ENCODE results near the gene ZFPM1. TPM values are rescaled to one million over a fixed set of nuclear protein-coding genes. Genes with fewer than 3 reads are reported as not detected.

Gene ZFPM1
- total and polyA plus RNA-seq, 2 of the 8 experiments (the other 6 are each of a cell fraction or from before 2014, with no cell fraction given), result 0.74 to 4.8 TPM

- Histone ChIP-seq H3K79me2 (ENCODE audit: control insufficient read depth in 1 of 2, insufficient read depth in 2 of 2, low read length in 2 of 2) (no peaks in the 10 kb centered on the region), H3K4me1 (replicated peaks in 1 of 4; ENCODE audit: control insufficient read depth in 3 of 4, insufficient read depth in 4 of 4, low read length in 3 of 4) (peaks cover 0 to 11% (median 1%) of the 10 kb centered on the region in 4 experiments; a peak in 3 of 7 replicates), H4K8ac (ENCODE audit: extremely low read depth, insufficient read depth, low read length) (no peak overlapping the region), H3K14ac (ENCODE audit: insufficient read length) (no peak overlapping the region), H3K4me2 (ENCODE audit: insufficient read depth in 1 of 2, low read depth in 2 of 2, low read length in 2 of 2) (no peak overlapping the region), H3K56ac (replicated peaks; ENCODE audit: insufficient read length, low read depth, low read length) (no peak overlapping the region), H3K9me3 (ENCODE audit: insufficient read depth in 2 of 2, low read depth in 1 of 2, low read length in 1 of 2) (no peaks in the 10 kb centered on the region), H2AFZ (ENCODE audit: low read length) (no peak overlapping the region), H3K4me3 (ENCODE audit: extremely low read depth in 1 of 4, insufficient read depth in 2 of 4, low read depth in 3 of 4, low read length in 4 of 4) (no peak overlapping the region), H4K91ac (replicated peaks; ENCODE audit: insufficient read length, low read length) (no peak overlapping the region), H2BK120ac (replicated peaks; ENCODE audit: low read depth, low read length) (no peak overlapping the region), H2BK20ac (ENCODE audit: low read length) (no peak overlapping the region), H3K9ac (replicated peaks in 1 of 4; ENCODE audit: extremely low read depth in 1 of 4, low read depth in 3 of 4, low read length in 3 of 4) (no peak overlapping the region), H2BK15ac (ENCODE audit: low read length) (no peak overlapping the region), H2BK12ac (ENCODE audit: low read depth, low read length) (no peak overlapping the region), H3K4ac (replicated peaks; ENCODE audit: insufficient read length, low read depth, low read length) (no peak overlapping the region), H4K5ac (ENCODE audit: insufficient read length, low read depth, low read length) (no peak overlapping the region), H3K18ac (ENCODE audit: extremely low read depth, low read length) (no peak overlapping the region), H3K23me2 (ENCODE audit: low read depth, low read length) (no peaks in the 10 kb centered on the region), H4K20me1 (replicated peaks in 1 of 2; ENCODE audit: control insufficient read depth in 1 of 2, insufficient read depth in 2 of 2, low read length in 2 of 2) (no peaks in the 10 kb centered on the region), H3K27ac (ENCODE audit: low read depth, low read length) (no peak overlapping the region), H3K79me1 (ENCODE audit: low read depth, low read length) (no peaks in the 10 kb centered on the region), H3K27me3 (replicated peaks in 1 of 4; ENCODE audit: control insufficient read depth in 3 of 4, extremely low read depth in 1 of 4, insufficient read depth in 3 of 4, low read length in 3 of 4) (peaks cover 0 to 9% (median 4%) of the 10 kb centered on the region in 4 experiments; a peak in 3 of 7 replicates), H3K23ac (ENCODE audit: insufficient read length) (no peak overlapping the region), H2BK5ac (ENCODE audit: low read depth, low read length) (no peak overlapping the region), H3K36me3 (ENCODE audit: control insufficient read depth in 2 of 4, insufficient read depth in 4 of 4, low read length in 3 of 4) (no peaks in the 10 kb centered on the region), H2AK5ac (ENCODE audit: low read depth, low read length) (no peak overlapping the region)
- no peak for FAIRE-seq
- TF ChIP-seq SIX5 (IDR thresholded peaks at IDR 0.05; ENCODE audit: low read depth, low read length) (no peak), NANOG (IDR thresholded peaks at IDR 0.05; ENCODE audit: insufficient read depth, low read depth, low read length, poor library complexity, severe bottlenecking) (no peak), NRF1 (IDR thresholded peaks at IDR 0.05; ENCODE audit: low read depth, low read length) (no peak), ATF2 (IDR thresholded peaks at IDR 0.05; ENCODE audit: low read length) (no peak), POLR2AphosphoS5 (IDR thresholded peaks at IDR 0.05; ENCODE audit: low read depth, low read length) (no peak), POU5F1 (IDR thresholded peaks at IDR 0.05; ENCODE audit: low read depth, low read length) (no peak), ZNF274 (IDR thresholded peaks at IDR 0.05; ENCODE audit: borderline replicate concordance, extremely low read depth, low read length) (no peak), FOSL1 (IDR thresholded peaks at IDR 0.05; ENCODE audit: insufficient read depth, low read depth, low read length) (no peak)
- DNase-seq (ENCODE audit: low read depth in 1 of 2, low spot score in 2 of 2), result no peak
- POLR2A ChIA-PET (ENCODE audit: partially characterized antibody), result no interaction called here
- CTCF ChIA-PET (ENCODE audit: partially characterized antibody), result interaction anchor here (1.1 to 3.1 kb wide), 5 partner anchors 59 to 106 kb away, joined by 3 to 21 read pairs (median 4); no protein-coding TSS in a partner anchor
- 97% methylated on average over 24 of the region's 25 CpGs; no CpG with 5 or more reads in 1 of the 2 experiments for WGBS, 2 experiments (ENCODE audit: extremely low coverage in 1 of 2, insufficient coverage in 1 of 2, insufficient read length in 1 of 2, insufficient replicate concordance in 2 of 2, low coverage in 1 of 2, low lambda C conversion rate in 2 of 2, missing lambda C conversion rate in 1 of 2)
Measured at GRCh38 chr16:88446061-88446460, 7.0 kb upstream of the ZFPM1 start.
